Muscle of arm (tissue), 14 donors: ENCODE measurements around the gene QPCTL. TPM values are rescaled to one million over a fixed set of nuclear protein-coding genes. Genes with fewer than 3 reads are reported as not detected.
A peak's percentile ranks its signal among the peaks of the same experiment; 100 is the strongest.

Experiments used
- DNase-seq: peaks from one replicate; pipeline ENCODE4 v3.0.0-alpha.2; 2013
- long read RNA-seq, 11 donors: transcript quantifications; one replicate each; lab custom pipeline, GENCODE V29; 2026
- polyA plus RNA-seq, 12 donors: library from polyadenylated mRNA; unstranded; fragments of 120-200 nt; gene quantifications; one replicate each; pipeline ENCODE4 v1.2.1, GENCODE V29; 2013; ENCODE audit not compliant: insufficient read length in 12 of 12

Gene QPCTL
- 1 to 10 TPM in 10 of 12 donors, not detected in 2; 2.6 to 5.9 (median 4.0) TPM for polyA plus RNA-seq
- long read RNA-seq, donor 1: 0 reads
- long read RNA-seq, donor 2, partial matches to known transcripts: 0 of 1 reads
- long read RNA-seq, donor 2, other reads (novel, unspliced or antisense): 0 of 1 reads
- long read RNA-seq, donor 3: 0 reads
- long read RNA-seq, donor 4: 0 reads
- long read RNA-seq, donor 5, partial matches to known transcripts: 0 of 1 reads
- long read RNA-seq, donor 5, other reads (novel, unspliced or antisense): 0 of 1 reads
- long read RNA-seq, donor 6: 0 reads
- long read RNA-seq, donor 7: 0 reads
- long read RNA-seq, donor 8: 0 reads
- long read RNA-seq, donor 9: 0 reads
- long read RNA-seq, donor 10: 0 reads
- long read RNA-seq, donor 11: 0 reads

GRCh38 chr19:45692187-45693105 is at the start of gene QPCTL:
Gene QPCTL (plus strand): TSS chr19:45692666. CDS start chr19:45692704, 38 bp downstream.
- peak; percentile 95 for DNase-seq

DNA sequence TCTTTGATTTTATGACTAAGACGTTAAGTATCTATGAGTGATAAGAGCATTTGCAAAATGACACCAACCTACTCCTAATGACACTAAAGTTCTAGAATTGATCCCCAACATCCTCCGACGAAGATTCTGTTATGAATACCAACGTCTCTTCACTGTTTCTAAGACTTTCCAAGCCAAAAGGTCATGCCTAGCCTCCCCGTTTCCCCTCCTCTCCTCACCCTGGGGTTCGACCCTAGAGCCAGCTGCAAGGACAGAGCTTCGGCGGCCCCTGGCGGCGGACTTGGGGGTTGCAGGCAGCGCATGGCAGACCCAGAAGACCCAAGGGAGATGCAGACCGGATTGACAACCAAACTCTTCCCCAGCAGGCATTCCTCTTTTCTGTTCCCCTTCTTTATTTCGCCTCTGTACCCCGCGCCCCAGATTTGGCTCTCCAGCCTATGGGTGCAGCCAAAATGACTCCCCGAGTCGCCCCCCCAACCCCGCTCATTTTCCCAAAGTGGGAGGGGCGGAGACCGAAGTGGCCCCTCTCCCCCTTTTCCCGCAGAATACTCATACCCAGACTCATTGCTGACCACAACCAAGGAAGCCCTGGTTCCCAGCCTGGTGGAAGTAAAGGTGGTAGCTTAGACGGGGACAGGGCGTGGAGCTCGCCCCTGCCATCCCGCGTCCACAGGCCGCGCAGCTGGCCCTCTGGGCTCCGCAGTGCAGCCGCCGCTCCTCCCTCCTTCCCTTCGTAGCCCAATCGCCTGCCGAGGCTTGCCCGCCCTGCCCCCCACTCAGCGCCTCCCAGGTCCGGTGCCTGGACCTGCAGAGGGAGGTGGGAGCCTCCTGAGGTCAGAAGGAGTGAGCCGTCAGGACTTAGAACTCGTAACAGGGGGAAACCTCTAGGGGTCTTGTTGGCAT is 49.2 kb upstream of the QPCTL start:
- DNase-seq: peak; percentile 85

GRCh38 chr19:45643927-45644771 is 48.3 kb upstream of the QPCTL start:
- DNase-seq: no peak

DNA sequence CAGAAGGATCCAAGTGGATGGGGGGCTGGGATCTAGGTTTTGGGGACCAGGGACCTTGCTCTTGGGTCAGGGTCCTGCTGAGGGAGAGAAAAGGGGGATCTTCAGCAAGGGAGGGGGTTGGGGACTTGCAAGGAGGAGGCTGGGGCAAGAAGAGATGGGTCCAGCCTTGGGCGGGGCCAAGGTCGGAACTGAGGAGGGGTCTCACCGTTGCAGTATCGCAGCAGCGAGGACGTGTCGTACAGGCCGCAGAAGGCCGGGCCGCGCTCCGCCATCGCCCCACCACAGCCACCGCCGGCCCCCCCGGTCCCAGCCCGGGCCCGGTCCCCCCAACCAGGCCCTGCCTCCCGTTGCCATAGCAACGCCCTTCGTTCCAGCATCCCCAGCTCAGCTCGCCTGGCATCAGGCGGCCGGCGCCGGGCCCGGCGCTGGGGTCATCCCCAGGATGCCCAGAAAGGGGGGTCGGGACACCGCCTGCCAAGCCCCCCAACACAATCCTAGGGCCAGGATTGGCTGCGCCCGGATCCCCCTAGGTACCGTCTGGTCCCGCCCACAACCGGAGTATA is 47.3 kb upstream of the QPCTL start:
- no peak for DNase-seq

DNA sequence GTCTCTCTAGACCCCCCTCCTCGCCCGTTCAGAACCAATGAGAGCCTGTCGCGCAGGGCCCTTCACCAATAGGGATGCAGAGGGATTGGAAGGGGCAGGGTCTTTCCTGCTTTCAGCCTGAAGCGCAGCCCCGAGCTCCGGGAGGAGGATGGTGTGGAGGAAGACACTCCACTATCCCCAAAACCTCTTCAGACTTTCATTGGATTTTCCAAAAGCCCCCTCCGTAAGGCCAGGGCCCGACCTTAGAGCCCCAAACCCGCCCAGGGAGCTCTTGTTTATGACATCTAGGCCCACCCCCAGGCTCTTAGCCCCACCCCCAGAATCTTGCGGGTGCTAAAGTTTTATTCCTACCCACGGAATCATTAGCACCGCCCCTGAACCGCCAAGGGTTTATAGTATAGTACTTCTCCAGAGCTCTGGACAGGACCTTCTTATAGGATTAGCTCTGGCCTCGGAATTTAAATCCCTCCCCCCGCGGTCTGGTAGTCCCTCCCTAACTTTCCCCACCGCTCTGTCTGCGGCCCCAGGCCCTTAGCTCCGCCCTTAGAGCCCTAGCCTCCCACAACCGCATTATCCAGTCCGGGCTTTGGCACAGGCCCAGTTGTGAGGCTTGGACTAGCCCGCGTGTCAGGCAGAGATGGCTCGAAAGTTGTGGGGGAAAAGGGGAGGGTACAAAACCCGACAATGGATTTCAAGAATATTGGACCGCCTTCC is 46.7 kb upstream of the QPCTL start:
- DNase-seq: peak; percentile 58

DNA sequence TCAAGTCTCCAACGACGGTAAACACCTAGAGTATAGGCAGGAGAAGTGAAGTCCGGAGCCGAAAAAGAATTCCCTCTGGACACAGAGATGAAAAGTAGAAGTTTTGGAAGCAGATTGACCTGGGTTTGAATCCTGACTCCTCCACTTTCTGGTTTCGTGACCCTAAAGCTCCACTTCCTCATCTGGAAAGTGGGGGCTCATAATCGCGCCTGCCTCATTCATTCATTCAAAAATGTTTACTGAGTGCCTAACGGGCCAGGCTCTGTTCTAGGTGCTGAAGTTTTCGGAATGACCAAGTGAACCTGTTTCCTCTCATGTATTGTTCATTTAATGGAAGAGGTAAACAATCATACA is 46.1 kb upstream of the QPCTL start:
- no peak for DNase-seq

DNA sequence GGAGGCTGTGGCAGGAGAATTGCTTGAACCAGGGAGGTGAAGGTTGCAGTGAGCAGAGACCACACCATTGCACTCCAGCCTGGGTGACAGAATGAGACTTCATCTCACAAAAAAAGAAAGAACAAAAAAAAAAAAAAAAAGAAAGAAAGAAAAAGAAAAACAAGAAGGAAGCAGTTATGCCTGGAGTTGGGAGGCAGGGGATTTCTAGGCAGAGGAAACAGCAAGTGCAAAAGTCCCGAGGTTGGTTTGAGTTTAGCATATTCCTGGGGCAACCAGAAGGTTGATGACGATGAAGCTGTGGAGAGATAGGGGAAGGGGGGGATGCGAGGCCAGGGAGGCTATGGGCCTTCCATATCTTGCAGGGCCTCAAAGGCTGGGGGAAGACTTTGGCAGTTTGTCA is 41.7 kb upstream of the QPCTL start:
- DNase-seq: no peak

- no peak for DNase-seq
These were observed 38.8 kb upstream of the QPCTL start for GRCh38 chr19:45653634-45654033.

DNA sequence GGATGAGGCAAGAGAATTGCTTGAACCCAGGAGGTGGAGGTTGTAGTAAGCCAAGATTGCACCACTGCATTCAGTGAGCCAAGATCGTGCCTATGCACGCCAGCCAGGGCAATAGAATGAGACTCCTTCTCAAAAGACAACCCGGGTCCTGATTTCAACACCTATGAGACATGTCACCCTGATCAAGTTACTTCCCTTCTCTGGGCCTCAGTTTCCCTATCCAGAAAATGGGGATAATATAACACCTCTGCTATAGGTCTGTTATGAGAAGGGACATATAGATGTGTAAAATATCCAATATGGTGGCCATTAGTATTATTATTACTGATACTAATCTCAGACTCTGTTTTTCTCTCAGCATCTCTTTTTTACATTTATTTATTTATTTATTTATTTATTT is 37.4 kb upstream of the QPCTL start:
- no peak for DNase-seq

GRCh38 chr19:45657520-45658167 is 34.8 kb upstream of the QPCTL start:
- no peak for DNase-seq

GRCh38 chr19:45659096-45659729 is 33.3 kb upstream of the QPCTL start:
- DNase-seq: no peak

DNA sequence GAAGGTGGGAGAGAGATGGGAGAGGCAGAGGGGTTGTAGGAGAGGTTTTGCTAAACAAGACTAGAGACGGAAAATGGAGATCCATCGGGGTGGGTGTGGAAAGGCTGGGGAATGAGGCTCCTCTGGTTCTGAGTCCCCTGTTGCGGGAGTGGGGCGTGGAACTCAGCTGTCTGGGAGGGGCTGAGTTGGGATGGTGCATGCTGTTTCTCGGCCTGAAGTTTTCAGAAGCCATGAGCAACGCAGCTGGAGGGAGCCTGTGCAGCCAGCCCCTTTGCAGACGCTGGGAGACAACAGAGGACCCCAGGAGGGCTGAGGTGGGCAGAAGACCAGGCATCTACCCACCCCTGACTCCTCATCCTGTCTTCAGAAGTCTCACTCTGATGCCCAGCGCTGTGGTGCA is 31.8 kb upstream of the QPCTL start:
- DNase-seq: no peak

- no peak for DNase-seq
These were observed 28.7 kb upstream of the QPCTL start for GRCh38 chr19:45663800-45664199.

DNA sequence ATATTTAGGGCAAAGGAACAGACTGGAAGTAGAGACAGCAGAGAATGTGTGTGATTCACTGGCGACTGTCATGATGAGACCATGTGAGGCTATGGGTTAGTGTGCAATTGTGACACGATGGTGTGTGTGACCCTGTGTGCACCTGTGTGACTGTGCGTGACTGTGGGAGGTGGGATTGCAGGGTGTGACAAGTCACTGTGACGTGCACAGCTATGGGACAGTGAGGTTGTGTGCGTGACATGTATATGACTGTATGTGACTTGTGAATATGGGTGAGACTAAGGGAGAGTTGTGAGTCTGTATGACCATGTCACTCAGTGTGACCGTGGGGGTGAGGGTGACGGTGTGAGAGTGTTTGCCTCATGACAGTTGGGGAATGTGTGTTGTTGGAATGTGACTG is 27.9 kb upstream of the QPCTL start:
- no peak for DNase-seq

DNA sequence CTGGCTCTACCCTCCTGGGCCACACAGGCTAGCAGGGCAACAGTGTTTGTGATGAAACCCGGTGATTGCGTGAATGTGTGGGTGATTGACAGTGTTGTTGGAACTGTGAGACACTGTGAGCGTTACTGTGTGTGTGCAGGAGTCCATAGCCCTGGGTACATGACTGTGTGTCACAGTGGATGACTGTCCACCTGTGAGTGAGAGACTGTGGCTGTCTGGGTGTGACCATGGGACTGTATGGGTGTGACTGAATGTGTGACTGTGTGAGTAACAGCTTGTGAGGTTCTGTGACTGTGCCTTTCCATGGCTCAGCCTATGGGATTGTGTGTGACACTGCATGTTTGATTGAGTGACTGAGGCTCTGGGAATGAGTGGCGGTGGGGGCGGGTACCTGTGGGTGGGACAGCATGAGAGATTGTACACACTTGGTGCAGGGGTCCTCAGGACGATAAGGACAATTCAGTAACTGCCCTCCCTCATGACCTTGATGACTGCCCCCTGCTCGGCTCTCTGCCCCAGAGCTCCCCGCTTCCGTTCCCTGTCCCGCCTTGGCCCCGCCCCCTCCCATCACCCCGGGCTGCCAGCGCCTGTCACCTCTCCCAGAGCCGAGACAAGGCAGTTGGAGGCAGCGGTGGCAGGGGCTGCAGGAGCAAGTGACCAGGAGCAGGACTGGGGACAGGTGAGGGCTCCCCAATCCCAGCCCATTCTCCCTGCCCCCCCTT is 24.7 kb upstream of the QPCTL start, which contains the start of gene GIPR:
Gene GIPR (plus strand): TSS at position 602 of the 722 bp plus-strand sequence. CDS start 1,300 bp downstream, outside the sequence.
- no peak for DNase-seq

GRCh38 chr19:45668342-45668871 is 24.1 kb upstream of the QPCTL start:
- DNase-seq: no peak

DNA sequence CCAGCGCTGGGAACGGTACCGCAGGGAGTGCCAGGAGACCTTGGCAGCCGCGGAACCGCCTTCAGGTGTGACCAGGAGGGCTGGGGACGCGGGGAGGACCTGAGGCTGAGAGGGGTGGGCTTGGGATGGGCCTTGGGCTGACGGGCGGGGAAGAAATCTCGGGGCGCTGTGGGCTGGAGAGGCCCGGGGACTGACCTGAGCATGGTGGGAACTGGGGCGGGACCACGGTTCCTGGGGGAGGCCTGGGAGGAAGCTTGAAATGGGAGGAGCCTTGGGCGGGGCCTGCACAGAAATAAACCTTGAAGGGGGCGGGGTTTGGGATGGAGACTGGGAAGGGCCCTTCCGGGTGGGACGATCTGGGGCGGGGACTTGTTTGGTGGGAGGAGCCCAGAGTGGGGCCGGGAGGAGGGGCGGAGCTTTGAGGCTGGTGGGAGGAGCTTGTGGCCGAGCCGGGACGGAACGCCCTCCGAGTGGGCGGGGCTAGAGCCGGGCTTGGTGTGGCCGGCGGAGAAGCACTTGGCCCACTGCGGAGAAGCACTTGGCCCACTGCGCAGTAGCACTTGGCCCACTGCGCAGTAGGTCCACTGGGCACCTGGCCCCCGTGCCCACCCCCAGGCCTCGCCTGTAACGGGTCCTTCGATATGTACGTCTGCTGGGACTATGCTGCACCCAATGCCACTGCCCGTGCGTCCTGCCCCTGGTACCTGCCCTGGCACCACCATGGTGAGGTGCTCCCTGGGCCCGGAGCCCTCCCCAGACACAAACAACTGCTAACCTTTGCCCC is 21.6 kb upstream of the QPCTL start:
- DNase-seq: no peak
